Stomach (tissue), 4 donors: ENCODE results near the gene KRT6C.

ENCODE experiments used
- CTCF ChIP-seq, 7 experiments: fragments of 450-650 bp in 4 of 7; fragments of 200-600 bp in 3 of 7; sonication (generic) in 3 of 7; IDR thresholded peaks; one replicate each; pipeline ENCODE4 v1.5.1; 2016 to 2019; ENCODE audit warnings: antibody characterized with exemption in 7 of 7, control low read depth in 2 of 7, mild to moderate bottlenecking in 1 of 7
- POLR2A ChIP-seq, 4 donors: fragments of 450-650 bp; IDR thresholded peaks; one replicate each; pipeline ENCODE4 v1.6.1; 2016; ENCODE audit warnings: antibody characterized with exemption in 4 of 4, control low read depth in 2 of 4, mild to moderate bottlenecking in 1 of 4, moderate library complexity in 1 of 4
- POLR2AphosphoS5 ChIP-seq, 3 donors: sonication (generic); formaldehyde crosslinking; IDR thresholded peaks; one replicate each; pipeline ENCODE4 v1.6.1; 2016; ENCODE audit warnings: antibody characterized with exemption in 3 of 3

GRCh38 chr12:52433501-52434080 is 40.0 kb downstream of the KRT6C start:
- no peak for TF ChIP-seq POLR2A (IDR thresholded peaks at IDR 0.05)
- no peak for TF ChIP-seq CTCF (IDR thresholded peaks at IDR 0.05)
- TF ChIP-seq POLR2AphosphoS5 (IDR thresholded peaks at IDR 0.05): no peak
